HepG2 (cell line): ENCODE data around the gene ADPRHL1. TPM values are rescaled to one million over a fixed set of nuclear protein-coding genes. Genes with fewer than 3 reads are reported as not detected.

Experiments used
- ATAC-seq: fragments of 200-7000 bp; cut with Tn5 transposase; 3 replicates; pipeline ENCODE4 v1.9.1; 2020; ENCODE audit warnings: mild to moderate bottlenecking, moderate library complexity
- BruUV-seq: library from RNA; stranded (reverse); fragments of 400-500 nt; replicated peaks from 2 replicates; lab custom pipeline; 2021; lab: Mats Ljungman, UMichigan
- CTCF ChIA-PET: fragments of 300-600 bp; formaldehyde crosslinking; extraction: SDS; loops from one replicate; lab custom pipeline; 2021; ENCODE audit warnings: low total read pairs, inconsistent platforms, low intra/inter-chr PET ratio; lab: Yijun Ruan, JAX
- POLR2A ChIA-PET: fragments of 350-600 bp; sonication (Branson Sonifier 250); formaldehyde crosslinking; loops from one replicate; lab custom pipeline; 2020; ENCODE audit warnings: antibody characterized with exemption, inconsistent platforms; lab: Yijun Ruan, JAX
- DNase-seq: peaks from one replicate; pipeline ENCODE4 v3.0.0-alpha.2; 2015; ENCODE audit warnings: low spot score
- FAIRE-seq: peaks from 3 replicates; lab custom pipeline; 2011; peaks lifted over from hg19 to GRCh38; lab: Jason Lieb, UNC
- H2AFZ ChIP-seq: one replicate; pipeline ENCODE4 v1.6.1; 2011; ENCODE audit warnings: low read length, inconsistent platforms
- H3K27ac ChIP-seq: fragments of 300-600 bp; 3 replicates; pipeline ENCODE4 v1.8.0; 2011; ENCODE audit warnings: mixed run types, mild to moderate bottlenecking, mixed read lengths, low read length, inconsistent platforms; ENCODE audit not compliant: insufficient read depth; ENCODE audit errors: extremely low read length
- H3K27me3 ChIP-seq, 2 experiments: fragments of 200-600 bp in 1 of 2; 2 replicates in 1 of 2; 3 replicates in 1 of 2; pipeline versions ENCODE4 v1.6.0 to v1.8.0; 2011; ENCODE audit warnings: low read length in 2 of 2, mild to moderate bottlenecking in 2 of 2, moderate library complexity in 2 of 2, inconsistent platforms in 1 of 2; ENCODE audit not compliant: insufficient read depth in 2 of 2, control insufficient read depth in 1 of 2
- H3K36me3 ChIP-seq, 2 experiments: fragments of 200-600 bp in 1 of 2; replicated peaks in 1 of 2; 2 replicates in 1 of 2; 3 replicates in 1 of 2; pipeline versions ENCODE4 v1.5.1 to v1.8.0; 2011; ENCODE audit warnings: low read length in 2 of 2, inconsistent platforms in 1 of 2; ENCODE audit not compliant: insufficient read depth in 2 of 2, control insufficient read depth in 1 of 2
- H3K4me1 ChIP-seq: 2 replicates; pipeline ENCODE4 v1.5.1; 2012; ENCODE audit warnings: low read length, inconsistent platforms; ENCODE audit not compliant: insufficient read depth
- H3K4me2 ChIP-seq: 2 replicates; pipeline ENCODE4 v1.6.0; 2011; ENCODE audit warnings: low read depth, low read length, inconsistent platforms
- H3K4me3 ChIP-seq, 3 experiments: fragments of 200-600 bp in 1 of 3; sonication (generic), shearing (Covaris generic) in 1 of 3; replicated peaks in 1 of 3; 2 replicates each; pipeline ENCODE4 v1.5.1; 2011 to 2016; ENCODE audit warnings: low read length in 3 of 3, inconsistent platforms in 2 of 3, low read depth in 2 of 3, mild to moderate bottlenecking in 2 of 3, control low read depth in 1 of 3, mixed read lengths in 1 of 3; ENCODE audit not compliant: insufficient read depth in 1 of 3
- H3K79me2 ChIP-seq: one replicate; pipeline ENCODE4 v1.6.1; 2011; ENCODE audit warnings: low read length, inconsistent platforms; ENCODE audit not compliant: insufficient read depth
- H3K9ac ChIP-seq: 2 replicates; pipeline ENCODE4 v1.6.0; 2011; ENCODE audit warnings: mild to moderate bottlenecking, low read depth, low read length, inconsistent platforms; ENCODE audit not compliant: insufficient read depth
- H3K9me3 ChIP-seq: 2 replicates; pipeline ENCODE4 v1.5.1; 2012; ENCODE audit warnings: mild to moderate bottlenecking, low read length
- H4K20me1 ChIP-seq: 2 replicates; pipeline ENCODE4 v1.6.0; 2011; ENCODE audit warnings: inconsistent platforms, mild to moderate bottlenecking, low read length, moderate library complexity; ENCODE audit not compliant: insufficient read depth
- AKAP8 ChIP-seq: sonication (generic); formaldehyde crosslinking; IDR thresholded peaks from 2 replicates; pipeline ENCODE4 v1.5.1; 2020; ENCODE audit warnings: mild to moderate bottlenecking, missing genetic modification reagents
- DBP ChIP-seq: sonication (generic); formaldehyde crosslinking; IDR thresholded peaks from 2 replicates; pipeline ENCODE4 v1.4.0; 2020; ENCODE audit warnings: missing genetic modification reagents; ENCODE audit errors: not compliant biosample characterization
- FOXM1 ChIP-seq: sonication (generic); formaldehyde crosslinking; IDR thresholded peaks from 2 replicates; pipeline ENCODE4 v1.5.0; 2020; ENCODE audit warnings: missing genetic modification reagents
- NPAS2 ChIP-seq: sonication (generic); formaldehyde crosslinking; IDR thresholded peaks from 2 replicates; pipeline ENCODE4 v1.8.0; 2022; ENCODE audit warnings: mild to moderate bottlenecking, missing genetic modification reagents, borderline replicate concordance
- SIX1 ChIP-seq: sonication (generic); formaldehyde crosslinking; IDR thresholded peaks from 2 replicates; pipeline ENCODE4 v1.4.0; 2020; ENCODE audit warnings: missing genetic modification reagents, borderline replicate concordance
- SNAPC4 ChIP-seq: sonication (generic); formaldehyde crosslinking; IDR thresholded peaks from 2 replicates; pipeline ENCODE4 v1.4.0; 2020; ENCODE audit warnings: mild to moderate bottlenecking, missing genetic modification reagents
- TBL1XR1 ChIP-seq: fragments of 150-350 bp; IDR thresholded peaks from 2 replicates; pipeline ENCODE4 v1.6.1; 2014; ENCODE audit warnings: borderline replicate concordance, low read length; ENCODE audit not compliant: partially characterized antibody
- ZBTB20 ChIP-seq: sonication (generic); formaldehyde crosslinking; IDR thresholded peaks from 2 replicates; pipeline ENCODE4 v1.8.1; 2023; ENCODE audit warnings: missing genetic modification reagents, low read depth, mild to moderate bottlenecking, borderline replicate concordance
- ZNF33A ChIP-seq: sonication (generic); formaldehyde crosslinking; IDR thresholded peaks from 2 replicates; pipeline ENCODE4 v1.5.1; 2020; ENCODE audit warnings: missing genetic modification reagents, mild to moderate bottlenecking, moderate library complexity, borderline replicate concordance
- ZNF557 ChIP-seq: sonication (generic); formaldehyde crosslinking; IDR thresholded peaks from 2 replicates; pipeline ENCODE4 v1.4.0; 2020; ENCODE audit warnings: missing genetic modification reagents
- WGBS: methylation state at CpG from one replicate; pipeline ENCODE4 v1.1.6; 2017; ENCODE audit warnings: low lambda C conversion rate; 5-methylcytosine and 5-hydroxymethylcytosine counted together
- in situ Hi-C: cut with HindIII; loops from 2 replicates; pipeline ENCODE4 v1.10.0; 2017; ENCODE audit warnings: low pct_unique_long_range_greater_than_20kb; ENCODE audit not compliant: extremely low pct_ligation_motif_present
- intact Hi-C: fragments of 100-400 bp; cut with micrococcal nuclease; formaldehyde crosslinking; loops from one replicate; pipeline ENCODE4 v1.10.0; 2022; ENCODE audit not compliant: unreplicated experiment
- polyA plus RNA-seq, 8 experiments: library from polyadenylated mRNA; depleted of rRNA in 3 of 8; stranded (reverse) in 7 of 8; unstranded in 1 of 8; fragments of >200 nt; fragmentation: Illumina TruSeq in 4 of 8; extraction: Trizol in 4 of 8; gene quantifications; 2 replicates each; pipeline versions ENCODE4 v1.2.1 to v1.2.3, GENCODE V29; 2011 to 2016; ENCODE audit warnings: low read depth in 4 of 8, missing spikeins in 1 of 8, mixed read lengths in 1 of 8; ENCODE audit not compliant: insufficient read depth in 1 of 8
- total RNA-seq, 5 experiments: library from RNA; depleted of rRNA; stranded (reverse); fragments of >200 nt; fragmentation: Illumina TruSeq; extraction: Trizol; gene quantifications; 2 replicates each; pipeline ENCODE4 v1.2.3, GENCODE V29; 2016; ENCODE audit warnings: low read depth in 1 of 5
- TF ChIP-seq, protein P1 (sequence below): sonication (generic); formaldehyde crosslinking; IDR thresholded peaks from 2 replicates; pipeline ENCODE4 v1.5.1; 2020; ENCODE audit warnings: mild to moderate bottlenecking, missing genetic modification reagents, borderline replicate concordance

The ADPRHL1 gene
- total and polyA plus RNA-seq, 2 of the 13 experiments (the other 11 are each of a cell fraction or from before 2014, with no cell fraction given): 0.34 to 0.40 TPM

DNA sequence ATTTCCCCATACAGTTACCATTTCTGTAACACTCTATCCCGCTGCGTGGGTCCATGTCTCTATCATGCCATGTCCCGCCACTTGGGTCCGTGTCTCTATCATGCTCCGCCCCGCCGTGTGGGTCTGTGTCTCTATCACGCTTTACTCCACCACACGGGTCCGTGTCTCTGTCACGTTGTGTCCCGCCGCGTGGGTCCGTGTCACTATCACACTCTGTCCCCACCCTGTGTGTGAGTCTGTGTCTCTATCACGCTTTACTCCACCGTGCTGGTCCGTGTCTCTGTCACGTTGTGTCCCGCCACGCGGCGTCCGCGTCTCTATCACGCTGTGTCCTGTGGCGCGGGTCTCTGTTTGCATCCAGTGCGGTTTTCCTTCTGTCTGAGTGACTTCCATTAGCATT, 11.6 kb downstream of the ADPRHL1 start:
- ChIA-PET POLR2A (interaction anchor here (0.6 kb wide), 1 partner anchor 9 kb away, joined by 3 read pairs; no protein-coding TSS in a partner anchor), CTCF (no interaction called here)
- no peaks in the 10 kb centered on the region for H3K9me3 ChIP-seq
- WGBS: 94% methylated on average over 29 of the region's 29 CpGs
- no peak overlapping the region for H3K4me2 ChIP-seq
- FAIRE-seq: no peak
- no peak for DNase-seq
- H3K27ac ChIP-seq: no peak overlapping the region
- intact Hi-C loops (no loop called here), in situ Hi-C loops (no loop called here)
- no peak overlapping the region for H2AFZ ChIP-seq
- no peaks in the 10 kb centered on the region for H4K20me1 ChIP-seq
- no TSS peak for BruUV-seq
- no peak overlapping the region for H3K4me3 ChIP-seq
- H3K36me3 ChIP-seq: no peaks in the 10 kb centered on the region
- no peaks in the 10 kb centered on the region for H3K79me2 ChIP-seq
- no peak overlapping the region for H3K9ac ChIP-seq
- no peak for ATAC-seq
- no peaks in the 10 kb centered on the region for H3K27me3 ChIP-seq
- peaks cover 47% of the 10 kb centered on the region for H3K4me1 ChIP-seq
- no peak for TF ChIP-seq SNAPC4 (CRISPR knock-in tag)
- no peak for TF ChIP-seq ZNF557 (CRISPR knock-in tag)
- no peak for TF ChIP-seq SIX1 (CRISPR knock-in tag)
- TF ChIP-seq NPAS2 (CRISPR knock-in tag): no peak
- no peak for TF ChIP-seq AKAP8 (CRISPR knock-in tag)
- no peak for TF ChIP-seq ZNF33A (CRISPR knock-in tag)
- no peak for TF ChIP-seq DBP (CRISPR knock-in tag)
- TF ChIP-seq, protein P1, sequence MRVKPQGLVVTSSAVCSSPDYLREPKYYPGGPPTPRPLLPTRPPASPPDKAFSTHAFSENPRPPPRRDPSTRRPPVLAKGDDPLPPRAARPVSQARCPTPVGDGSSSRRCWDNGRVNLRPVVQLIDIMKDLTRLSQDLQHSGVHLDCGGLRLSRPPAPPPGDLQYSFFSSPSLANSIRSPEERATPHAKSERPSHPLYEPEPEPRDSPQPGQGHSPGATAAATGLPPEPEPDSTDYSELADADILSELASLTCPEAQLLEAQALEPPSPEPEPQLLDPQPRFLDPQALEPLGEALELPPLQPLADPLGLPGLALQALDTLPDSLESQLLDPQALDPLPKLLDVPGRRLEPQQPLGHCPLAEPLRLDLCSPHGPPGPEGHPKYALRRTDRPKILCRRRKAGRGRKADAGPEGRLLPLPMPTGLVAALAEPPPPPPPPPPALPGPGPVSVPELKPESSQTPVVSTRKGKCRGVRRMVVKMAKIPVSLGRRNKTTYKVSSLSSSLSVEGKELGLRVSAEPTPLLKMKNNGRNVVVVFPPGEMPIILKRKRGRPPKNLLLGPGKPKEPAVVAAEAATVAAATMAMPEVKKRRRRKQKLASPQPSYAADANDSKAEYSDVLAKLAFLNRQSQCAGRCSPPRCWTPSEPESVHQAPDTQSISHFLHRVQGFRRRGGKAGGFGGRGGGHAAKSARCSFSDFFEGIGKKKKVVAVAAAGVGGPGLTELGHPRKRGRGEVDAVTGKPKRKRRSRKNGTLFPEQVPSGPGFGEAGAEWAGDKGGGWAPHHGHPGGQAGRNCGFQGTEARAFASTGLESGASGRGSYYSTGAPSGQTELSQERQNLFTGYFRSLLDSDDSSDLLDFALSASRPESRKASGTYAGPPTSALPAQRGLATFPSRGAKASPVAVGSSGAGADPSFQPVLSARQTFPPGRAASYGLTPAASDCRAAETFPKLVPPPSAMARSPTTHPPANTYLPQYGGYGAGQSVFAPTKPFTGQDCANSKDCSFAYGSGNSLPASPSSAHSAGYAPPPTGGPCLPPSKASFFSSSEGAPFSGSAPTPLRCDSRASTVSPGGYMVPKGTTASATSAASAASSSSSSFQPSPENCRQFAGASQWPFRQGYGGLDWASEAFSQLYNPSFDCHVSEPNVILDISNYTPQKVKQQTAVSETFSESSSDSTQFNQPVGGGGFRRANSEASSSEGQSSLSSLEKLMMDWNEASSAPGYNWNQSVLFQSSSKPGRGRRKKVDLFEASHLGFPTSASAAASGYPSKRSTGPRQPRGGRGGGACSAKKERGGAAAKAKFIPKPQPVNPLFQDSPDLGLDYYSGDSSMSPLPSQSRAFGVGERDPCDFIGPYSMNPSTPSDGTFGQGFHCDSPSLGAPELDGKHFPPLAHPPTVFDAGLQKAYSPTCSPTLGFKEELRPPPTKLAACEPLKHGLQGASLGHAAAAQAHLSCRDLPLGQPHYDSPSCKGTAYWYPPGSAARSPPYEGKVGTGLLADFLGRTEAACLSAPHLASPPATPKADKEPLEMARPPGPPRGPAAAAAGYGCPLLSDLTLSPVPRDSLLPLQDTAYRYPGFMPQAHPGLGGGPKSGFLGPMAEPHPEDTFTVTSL (CRISPR knock-in tag): no peak
- no peak for TF ChIP-seq FOXM1 (CRISPR knock-in tag)
- no peak for TF ChIP-seq ZBTB20 (CRISPR knock-in tag)
- TF ChIP-seq TBL1XR1: no peak
